KMS-11 (cell line): Measurements from ENCODE around the gene HPCAL1.

Experiments used
- H2AFZ ChIP-seq: fragments of 200-600 bp; sonication (generic); 2 replicates; pipeline ENCODE4 v1.6.1; 2016; ENCODE audit warnings: antibody characterized with exemption, mixed run types, low read depth
- H3K27ac ChIP-seq: fragments of 200-600 bp; sonication (generic); 2 replicates; pipeline ENCODE4 v1.6.1; 2016; ENCODE audit warnings: mild to moderate bottlenecking, mixed run types
- H3K27me3 ChIP-seq: fragments of 200-600 bp; sonication (generic); 2 replicates; pipeline ENCODE4 v1.6.1; 2017; ENCODE audit warnings: mild to moderate bottlenecking, low read depth, mixed run types, moderate library complexity; ENCODE audit not compliant: insufficient read depth
- H3K36me3 ChIP-seq: fragments of 200-600 bp; sonication (generic); 2 replicates; pipeline ENCODE4 v1.6.1; 2017; ENCODE audit warnings: mild to moderate bottlenecking, mixed run types; ENCODE audit not compliant: insufficient read depth
- H3K4me1 ChIP-seq: fragments of 200-600 bp; sonication (generic); 2 replicates; pipeline ENCODE4 v1.6.1; 2016; ENCODE audit warnings: mild to moderate bottlenecking, low read depth, mixed run types; ENCODE audit not compliant: poor library complexity, severe bottlenecking
- H3K4me2 ChIP-seq: fragments of 200-600 bp; sonication (generic); 2 replicates; pipeline ENCODE4 v1.7.0; 2016; ENCODE audit warnings: mild to moderate bottlenecking, mixed run types
- H3K4me3 ChIP-seq: fragments of 200-600 bp; sonication (generic); IDR thresholded peaks from 2 replicates; pipeline ENCODE4 v1.6.1; 2017; ENCODE audit warnings: low read depth, low read length, mixed read lengths; ENCODE audit not compliant: insufficient read depth
- H3K79me2 ChIP-seq: fragments of 200-600 bp; sonication (generic); 2 replicates; pipeline ENCODE4 v1.6.1; 2016; ENCODE audit warnings: low read depth, mixed run types; ENCODE audit not compliant: insufficient read depth
- H3K9ac ChIP-seq: fragments of 200-600 bp; sonication (generic); 2 replicates; pipeline ENCODE4 v1.6.1; 2016; ENCODE audit warnings: mild to moderate bottlenecking, mixed run types
- H4K20me1 ChIP-seq: fragments of 200-600 bp; sonication (generic); 2 replicates; pipeline ENCODE4 v1.6.1; 2016; ENCODE audit warnings: mild to moderate bottlenecking, mixed run types; ENCODE audit not compliant: insufficient read depth
- TF ChIP-seq, protein P1 (sequence below): fragments of 200-600 bp; sonication (generic); conservative IDR thresholded peaks from 2 replicates; pipeline ENCODE4 v1.6.1; 2017; ENCODE audit warnings: low read depth, mild to moderate bottlenecking, antibody characterized with exemption, low read length, moderate library complexity, mixed read lengths

The HPCAL1 gene

DNA sequence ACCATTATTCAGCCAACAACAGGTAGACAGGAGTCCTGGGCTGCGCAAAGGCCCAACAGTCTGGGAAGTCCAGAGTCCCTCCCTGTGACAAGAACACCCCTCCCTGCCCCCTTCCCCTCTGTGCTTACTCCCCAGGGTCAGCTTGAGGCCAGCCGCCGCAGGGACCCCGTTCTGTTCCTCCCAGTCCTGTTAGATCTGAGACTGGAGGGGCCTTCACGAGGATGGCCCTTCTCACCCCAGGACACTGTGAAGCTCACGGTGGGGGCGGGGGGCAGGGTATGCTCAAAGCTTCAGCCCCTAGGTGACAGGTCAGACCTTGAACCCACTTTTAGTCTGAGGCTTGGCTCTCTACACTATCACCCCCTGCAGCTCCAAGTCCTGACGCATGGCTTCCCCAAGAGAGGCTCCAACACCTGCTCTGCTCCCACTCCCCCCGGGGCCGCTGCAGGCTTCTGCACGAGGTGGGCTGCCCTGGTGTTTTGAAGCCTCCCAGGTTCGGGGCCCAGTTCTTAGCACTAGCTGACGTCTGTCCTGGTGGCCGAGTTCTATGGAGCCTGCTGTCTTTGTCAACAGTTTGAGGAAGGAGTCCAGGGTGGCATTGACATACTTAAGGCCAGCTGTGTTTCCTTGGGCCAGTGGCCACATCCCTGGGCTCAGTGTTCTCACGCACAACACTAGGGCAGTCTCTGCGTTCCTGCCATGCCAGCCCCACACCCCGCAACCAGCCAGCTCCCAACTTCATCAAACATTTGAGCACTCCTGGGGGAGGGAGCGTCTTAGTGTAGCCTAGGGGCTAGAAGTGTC, 37.2 kb upstream of the HPCAL1 start:
- Histone ChIP-seq H3K4me1 (no peaks in the 10 kb centered on the region), H3K9ac (no peak overlapping the region), H3K4me2 (no peak overlapping the region), H3K27me3 (no peaks in the 10 kb centered on the region), H3K36me3 (no peaks in the 10 kb centered on the region), H3K79me2 (no peaks in the 10 kb centered on the region), H2AFZ (no peak overlapping the region), H4K20me1 (no peaks in the 10 kb centered on the region), H3K27ac (no peak overlapping the region), H3K4me3 (no peak overlapping the region)
- TF ChIP-seq, protein P1, sequence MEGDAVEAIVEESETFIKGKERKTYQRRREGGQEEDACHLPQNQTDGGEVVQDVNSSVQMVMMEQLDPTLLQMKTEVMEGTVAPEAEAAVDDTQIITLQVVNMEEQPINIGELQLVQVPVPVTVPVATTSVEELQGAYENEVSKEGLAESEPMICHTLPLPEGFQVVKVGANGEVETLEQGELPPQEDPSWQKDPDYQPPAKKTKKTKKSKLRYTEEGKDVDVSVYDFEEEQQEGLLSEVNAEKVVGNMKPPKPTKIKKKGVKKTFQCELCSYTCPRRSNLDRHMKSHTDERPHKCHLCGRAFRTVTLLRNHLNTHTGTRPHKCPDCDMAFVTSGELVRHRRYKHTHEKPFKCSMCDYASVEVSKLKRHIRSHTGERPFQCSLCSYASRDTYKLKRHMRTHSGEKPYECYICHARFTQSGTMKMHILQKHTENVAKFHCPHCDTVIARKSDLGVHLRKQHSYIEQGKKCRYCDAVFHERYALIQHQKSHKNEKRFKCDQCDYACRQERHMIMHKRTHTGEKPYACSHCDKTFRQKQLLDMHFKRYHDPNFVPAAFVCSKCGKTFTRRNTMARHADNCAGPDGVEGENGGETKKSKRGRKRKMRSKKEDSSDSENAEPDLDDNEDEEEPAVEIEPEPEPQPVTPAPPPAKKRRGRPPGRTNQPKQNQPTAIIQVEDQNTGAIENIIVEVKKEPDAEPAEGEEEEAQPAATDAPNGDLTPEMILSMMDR = no peak

DNA sequence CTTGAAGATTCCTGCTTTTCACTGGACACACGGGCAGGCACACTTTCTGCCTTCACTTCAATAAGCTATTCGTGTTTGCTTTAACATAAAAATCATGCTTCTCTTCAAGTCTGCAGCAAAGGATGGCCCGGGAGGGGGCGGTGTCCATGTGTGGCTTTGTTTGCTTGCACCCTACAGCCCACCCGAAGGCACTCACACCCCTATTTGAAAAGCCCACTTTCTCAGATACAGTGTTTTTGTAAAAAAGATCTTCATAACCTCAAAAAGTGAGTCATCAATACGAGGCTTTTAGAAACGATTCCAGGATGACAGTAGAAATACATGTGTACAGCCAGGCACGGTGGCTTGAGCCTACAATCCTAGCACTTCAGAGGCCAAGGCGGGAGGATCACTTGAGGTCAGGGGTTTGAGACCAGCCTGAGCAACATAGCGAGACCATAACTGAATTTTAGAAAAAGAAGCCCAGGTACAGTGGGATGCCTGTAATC, 36.5 kb upstream of the HPCAL1 start:
- no peak overlapping the region for H2AFZ ChIP-seq

DNA sequence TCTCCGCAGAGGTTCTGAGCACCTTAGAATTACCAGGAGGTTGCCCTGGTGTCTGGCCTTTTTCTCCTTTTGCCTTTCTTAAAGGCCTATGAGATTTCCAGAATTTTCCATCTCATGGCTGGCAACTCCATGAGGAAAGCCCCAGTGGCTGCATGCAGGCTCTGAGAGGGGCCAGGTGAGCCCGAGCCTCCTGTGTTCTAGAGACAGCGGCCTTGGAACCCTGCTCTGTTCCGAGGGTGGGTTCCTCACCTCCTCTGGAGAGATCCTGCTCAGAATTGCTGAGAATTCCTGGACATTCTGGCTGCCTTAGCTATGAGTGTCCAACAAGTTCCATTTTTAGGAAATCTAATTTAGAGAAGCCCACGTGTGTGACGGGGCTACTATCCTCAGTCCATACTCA, 35.7 kb upstream of the HPCAL1 start:
- H3K27me3 ChIP-seq = no peaks in the 10 kb centered on the region
- no peak overlapping the region for H3K9ac ChIP-seq

More for the DNA sequence above, 36.5 kb upstream of the HPCAL1 start:
- Histone ChIP-seq H3K4me2 (no peak overlapping the region), H3K79me2 (no peaks in the 10 kb centered on the region), H3K4me1 (no peaks in the 10 kb centered on the region), H3K9ac (no peak overlapping the region), H3K36me3 (no peaks in the 10 kb centered on the region), H3K27ac (no peak overlapping the region), H3K27me3 (no peaks in the 10 kb centered on the region), H4K20me1 (no peaks in the 10 kb centered on the region), H3K4me3 (no peak overlapping the region)
- TF ChIP-seq, protein P1 = no peak

DNA sequence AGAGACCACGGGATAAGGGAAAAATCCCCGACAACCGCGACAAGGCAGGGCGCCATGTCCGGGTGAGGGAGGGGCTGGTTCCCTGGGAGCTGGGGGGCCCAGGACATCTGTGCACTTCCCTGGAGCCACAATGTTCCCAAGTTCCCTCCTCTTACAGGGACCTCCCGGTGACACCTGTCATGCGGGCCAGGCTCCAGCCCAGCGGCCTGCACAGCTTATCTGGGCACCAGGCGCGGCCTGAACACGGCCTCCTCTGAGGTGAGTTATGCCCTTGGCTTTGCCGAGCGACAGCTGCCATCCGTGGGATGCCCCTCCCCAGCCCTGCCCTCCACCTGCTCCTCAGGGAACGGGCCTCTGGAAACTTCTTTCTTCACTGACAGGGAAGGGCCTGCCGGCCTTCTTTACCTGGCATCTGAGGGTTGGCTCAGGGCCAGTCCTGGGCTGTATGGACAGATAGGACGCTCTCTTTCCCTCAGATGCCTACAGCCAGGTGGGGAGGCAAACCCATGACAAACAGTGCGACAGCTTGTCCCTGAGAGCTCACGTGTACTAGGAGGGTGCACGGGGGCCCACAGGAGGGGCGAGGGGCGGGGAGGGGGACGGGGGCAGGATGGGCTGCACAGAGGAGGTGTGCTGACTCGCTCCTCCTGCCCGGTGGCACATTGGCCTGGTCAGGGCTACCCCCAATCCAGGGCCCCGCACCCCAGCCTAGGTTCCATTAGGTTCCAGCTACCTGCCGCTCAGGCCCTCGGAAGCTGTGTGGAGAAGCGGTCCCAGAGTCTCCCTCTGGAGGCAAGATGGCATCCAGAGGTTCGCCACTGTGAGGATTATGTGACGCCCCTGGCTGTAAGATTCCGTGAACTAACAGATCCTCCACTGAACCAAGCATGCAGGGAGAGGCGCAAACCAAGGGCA, 34.9 kb upstream of the HPCAL1 start:
- Histone ChIP-seq H3K4me3 (no peak overlapping the region), H3K79me2 (no peaks in the 10 kb centered on the region), H3K9ac (no peak overlapping the region), H3K4me1 (no peaks in the 10 kb centered on the region), H3K4me2 (no peak overlapping the region), H3K36me3 (no peaks in the 10 kb centered on the region), H4K20me1 (no peaks in the 10 kb centered on the region), H2AFZ (no peak overlapping the region), H3K27ac (no peak overlapping the region), H3K27me3 (no peaks in the 10 kb centered on the region)
- TF ChIP-seq, protein P1 = no peak

More for the DNA sequence above, 35.7 kb upstream of the HPCAL1 start:
- Histone ChIP-seq H3K4me2 (no peak overlapping the region), H3K4me3 (no peak overlapping the region), H3K27ac (no peak overlapping the region), H3K79me2 (no peaks in the 10 kb centered on the region), H3K4me1 (no peaks in the 10 kb centered on the region), H3K36me3 (no peaks in the 10 kb centered on the region), H2AFZ (no peak overlapping the region), H4K20me1 (no peaks in the 10 kb centered on the region)
- TF ChIP-seq, protein P1 = no peak
